Activated T-helper 1 cell treated with anti-CD3 and anti-CD28 coated beads, Interleukin-2, amount 50 U/mL, for 16 hours (primary cell): ENCODE data around the gene WWP2.
A peak's percentile ranks its signal among the peaks of the same experiment; 100 is the strongest.
"Not testable (repeated sequence)": the region's sequence is repeated elsewhere in the genome, so short reads cannot be mapped to it uniquely, and the experiment has no call there.

Source experiments
- DNase-seq, 2 donors: peaks; one replicate each; pipeline ENCODE4 v3.0.0-alpha.2; 2020; ENCODE audit warnings: low read depth in 1 of 2, low spot score in 1 of 2

The WWP2 gene

DNA sequence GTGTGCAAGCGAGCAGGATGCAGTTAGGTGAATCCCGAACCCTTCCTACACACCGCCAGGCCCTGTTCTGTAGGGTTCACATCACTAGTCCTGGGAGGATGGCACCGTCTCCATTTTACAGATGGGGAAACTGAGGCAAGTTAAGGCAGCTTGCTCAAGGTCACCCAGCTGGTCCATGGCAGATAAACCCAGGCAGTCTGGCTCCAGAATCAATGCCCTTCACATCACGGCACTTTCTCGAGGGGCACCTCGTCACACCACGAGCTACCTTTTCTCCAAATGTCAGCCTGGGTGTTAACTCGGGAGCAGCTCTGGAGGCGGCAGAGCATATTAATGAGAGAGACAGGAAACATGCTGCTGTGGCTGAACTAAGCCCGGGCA lies 16.9 kb upstream of the WWP2 start:
- no peak for DNase-seq

DNA sequence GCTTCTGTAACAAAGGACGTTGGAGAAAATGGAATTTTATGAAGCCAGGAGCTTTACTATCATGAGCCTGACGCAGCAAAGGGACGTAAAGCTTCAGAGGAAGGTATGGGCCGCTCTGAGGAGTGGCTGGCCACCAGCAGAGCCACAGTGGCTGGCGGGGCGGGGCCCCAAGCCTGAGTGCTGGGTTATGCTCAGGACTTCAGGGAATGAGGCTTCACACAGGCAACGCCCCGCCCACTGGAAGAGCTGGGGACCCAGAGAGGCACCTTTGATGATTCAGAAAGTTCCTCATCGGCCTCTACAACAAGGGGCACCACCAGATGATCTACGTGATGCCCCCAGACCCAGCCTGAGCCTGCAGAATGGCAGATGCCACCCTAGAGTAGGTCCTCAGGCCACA lies 16.2 kb upstream of the WWP2 start:
- DNase-seq: no peak

DNA sequence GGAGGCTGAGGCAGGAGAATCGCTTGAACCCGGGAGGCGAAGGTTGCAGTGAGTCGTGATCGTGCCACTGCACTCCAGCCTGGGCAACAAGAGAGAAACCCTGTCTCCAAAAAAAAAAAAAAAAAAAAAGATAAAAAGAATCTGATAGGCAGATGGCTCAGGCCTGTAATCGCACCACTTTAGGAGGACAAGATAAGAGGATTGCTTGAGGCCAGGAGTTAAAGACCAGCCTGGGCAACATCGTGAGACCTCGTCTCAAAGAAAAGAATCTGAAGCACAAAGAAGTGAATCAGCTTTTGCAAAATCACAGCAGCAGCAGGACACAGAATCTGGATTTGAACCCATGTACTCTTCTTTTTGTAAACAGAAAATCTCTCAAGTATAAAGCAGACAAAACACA lies 15.0 kb upstream of the WWP2 start:
- DNase-seq: no peak

DNA sequence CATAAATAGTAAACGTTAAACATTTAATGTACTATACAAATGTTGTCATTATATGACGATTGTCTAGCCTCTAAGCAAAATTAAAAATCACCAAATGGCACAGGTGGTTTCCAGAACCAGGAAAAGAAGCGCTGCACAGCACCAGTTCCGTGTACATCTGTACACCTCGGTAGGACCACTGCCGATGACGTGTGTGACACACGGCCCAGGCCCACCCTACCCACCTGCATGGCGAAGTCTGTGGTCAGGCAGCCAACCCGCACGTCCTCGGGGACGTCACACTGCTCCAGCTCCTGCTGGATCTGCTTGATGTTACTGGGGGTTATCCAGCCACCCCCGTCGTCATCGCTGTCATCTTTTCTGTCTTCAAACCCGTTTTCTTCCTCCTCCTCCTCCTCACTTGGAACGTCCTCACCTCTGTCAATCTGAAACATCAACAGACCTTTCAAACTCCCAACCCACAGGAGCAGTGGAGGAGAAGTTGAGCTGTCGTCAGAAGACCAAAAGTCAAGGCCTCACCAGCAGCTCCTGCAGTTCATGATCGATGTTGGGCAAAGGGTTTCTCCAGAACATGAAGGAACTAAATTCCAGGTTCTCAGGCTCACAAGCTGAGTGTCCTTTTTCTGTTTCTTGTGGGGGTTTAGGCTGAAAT lies 13.3 kb upstream of the WWP2 start:
- DNase-seq: no peak

DNA sequence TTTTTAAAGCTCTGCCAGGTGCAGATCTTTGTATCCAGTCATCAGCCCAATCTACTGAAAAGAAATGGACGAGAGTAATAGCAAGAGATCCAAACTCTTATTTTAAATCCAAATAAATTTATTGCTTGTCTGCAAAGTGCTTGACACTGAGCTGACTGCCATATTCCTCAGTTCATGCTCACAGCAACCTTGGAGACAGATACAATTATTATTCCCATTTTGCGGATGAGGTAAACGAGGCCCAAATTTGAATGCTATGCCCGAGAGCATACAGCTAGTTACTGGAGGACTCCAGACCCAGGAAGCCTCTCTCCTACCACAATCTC lies 8.0 kb upstream of the WWP2 start:
- DNase-seq: no peak

DNA sequence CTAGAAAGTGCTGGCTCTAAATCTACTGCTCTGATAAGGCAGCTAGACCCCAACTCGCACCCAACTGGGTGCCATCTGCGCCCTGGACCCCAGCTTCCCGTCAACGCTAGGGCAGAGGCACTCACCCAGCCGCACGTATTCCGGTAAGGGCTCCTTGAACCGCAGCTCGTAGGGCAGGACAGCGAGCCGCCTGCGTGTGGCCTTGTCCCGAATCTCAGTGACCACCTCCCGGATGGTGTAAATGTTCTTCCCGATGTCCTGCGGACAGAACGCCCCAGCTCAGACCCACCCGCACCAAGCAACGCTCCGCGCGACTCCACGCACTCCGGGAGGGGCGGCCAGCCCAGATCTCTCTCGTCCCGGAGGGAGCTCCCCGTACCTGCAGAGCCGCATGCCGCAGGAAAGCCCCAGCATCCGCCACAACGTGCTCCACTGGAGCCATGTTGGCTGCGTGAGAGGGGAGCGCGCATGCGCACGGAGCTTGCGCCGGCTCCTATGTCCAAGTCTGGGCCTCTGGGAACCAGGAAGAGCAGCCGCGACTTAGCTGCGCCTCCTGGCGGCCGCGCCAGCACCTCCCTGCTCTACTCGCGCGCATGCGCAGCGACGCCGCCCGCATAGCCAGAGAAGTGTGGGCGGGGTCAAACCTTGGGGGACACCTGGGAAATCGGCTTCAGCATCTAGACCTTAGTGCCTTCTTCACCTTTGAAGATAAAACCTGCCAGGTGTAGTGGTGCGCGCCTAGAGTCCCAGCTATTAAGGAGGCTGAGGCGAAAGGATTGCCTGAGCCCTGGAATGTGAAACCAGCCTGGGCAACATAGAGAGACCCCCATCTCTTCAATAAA lies 7.4 kb upstream of the WWP2 start, which contains the start of gene NOB1:
Gene NOB1 (minus strand): TSS at position 458 of the 842 bp plus-strand sequence. CDS start 16 bp downstream, at position 442.
- DNase-seq: peak; percentile 93 to 98

DNA sequence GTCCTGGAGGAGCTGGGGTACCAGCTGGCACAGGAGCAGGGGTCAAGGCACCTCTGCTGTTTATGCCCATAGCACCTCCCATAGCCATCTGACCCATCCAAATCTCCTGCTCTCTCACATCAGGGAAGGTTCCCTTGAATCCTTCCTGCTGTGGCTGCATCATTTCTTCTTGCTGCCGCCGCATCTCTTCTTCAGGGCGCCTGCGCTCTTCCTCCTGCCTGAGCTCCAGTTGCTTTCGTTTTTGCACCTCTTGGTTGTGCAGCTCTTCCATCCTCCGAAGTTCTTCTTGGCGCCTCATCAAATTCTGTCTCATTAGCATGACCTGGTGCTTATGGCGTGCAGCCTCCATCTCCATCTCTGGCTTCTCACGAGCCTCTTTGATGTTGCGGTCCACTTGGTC lies 5.4 kb upstream of the WWP2 start:
- no peak for DNase-seq

DNA sequence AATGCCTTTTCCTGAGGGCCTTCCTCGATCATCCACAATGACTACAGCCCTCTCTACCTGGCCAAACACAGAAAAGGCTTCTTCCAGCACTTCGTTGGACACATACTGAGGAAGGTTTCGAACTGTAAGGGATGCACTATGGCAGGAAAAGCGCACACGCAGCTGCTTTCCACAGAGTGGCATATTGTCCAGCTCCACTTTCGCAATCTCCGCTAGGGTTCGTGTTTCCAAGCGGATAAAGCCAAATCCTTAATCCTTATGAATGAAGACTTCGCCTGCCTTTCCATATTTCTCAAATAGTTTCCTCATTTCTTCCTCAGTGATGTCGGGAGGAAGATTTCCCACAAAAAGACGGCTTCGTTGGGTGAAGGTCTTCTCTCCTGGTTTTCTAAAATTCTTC lies 4.8 kb upstream of the WWP2 start:
- not testable (repeated sequence) for DNase-seq

DNA sequence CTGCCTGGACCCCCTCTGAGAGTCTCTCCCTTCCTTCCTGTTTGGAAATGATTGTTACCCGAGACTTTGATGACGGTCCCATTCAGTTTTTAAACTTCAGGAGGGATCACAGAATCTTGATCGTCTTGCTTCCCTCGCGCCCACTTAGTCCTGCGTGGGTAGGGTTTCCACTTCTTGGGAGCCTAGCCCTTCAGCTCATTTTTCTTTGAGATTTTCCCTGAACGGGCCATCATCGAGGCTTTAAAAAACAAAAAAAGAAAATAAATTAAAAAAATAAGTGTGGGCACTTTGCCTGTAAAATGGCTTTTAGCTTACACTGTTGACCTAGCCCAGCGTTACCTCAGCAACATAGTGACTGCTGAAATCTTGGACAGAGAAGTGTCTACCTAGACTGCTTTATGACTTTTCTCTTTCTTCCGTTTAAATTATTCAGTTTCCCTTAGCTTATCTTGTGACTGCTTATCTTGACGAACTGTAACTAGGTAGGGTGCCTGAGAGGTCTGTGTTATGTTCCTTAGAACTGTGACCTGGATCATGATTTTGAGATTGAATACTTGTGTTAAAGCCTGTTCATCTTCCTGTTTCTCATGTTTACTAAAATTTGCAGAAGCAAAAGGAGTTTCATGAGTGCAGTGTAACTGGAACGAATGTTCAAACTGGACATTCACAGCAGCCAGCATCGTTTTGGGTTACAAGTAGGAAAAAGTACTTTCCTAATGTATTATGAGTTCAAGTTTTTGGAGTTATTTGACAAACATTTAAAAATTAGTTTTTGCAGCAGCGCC lies 874 bp downstream of the WWP2 start:
- no peak for DNase-seq

DNA sequence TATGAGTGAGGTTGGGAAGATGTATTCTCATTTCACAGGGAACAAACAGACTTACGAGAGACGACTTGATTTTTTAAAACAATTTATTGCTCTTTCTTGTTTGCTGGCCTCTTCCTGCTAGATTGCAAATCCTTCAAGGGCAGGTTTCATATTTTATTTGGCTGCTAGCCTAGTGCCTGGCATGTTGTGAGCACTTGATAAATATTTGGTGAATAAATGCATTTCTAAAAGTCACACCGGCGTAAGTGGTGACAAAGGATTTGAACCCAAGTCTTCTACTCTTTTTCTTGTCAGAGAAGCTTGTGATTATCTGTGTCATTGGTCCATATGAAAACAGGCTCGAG lies 1.4 kb downstream of the WWP2 start:
- no peak for DNase-seq

DNA sequence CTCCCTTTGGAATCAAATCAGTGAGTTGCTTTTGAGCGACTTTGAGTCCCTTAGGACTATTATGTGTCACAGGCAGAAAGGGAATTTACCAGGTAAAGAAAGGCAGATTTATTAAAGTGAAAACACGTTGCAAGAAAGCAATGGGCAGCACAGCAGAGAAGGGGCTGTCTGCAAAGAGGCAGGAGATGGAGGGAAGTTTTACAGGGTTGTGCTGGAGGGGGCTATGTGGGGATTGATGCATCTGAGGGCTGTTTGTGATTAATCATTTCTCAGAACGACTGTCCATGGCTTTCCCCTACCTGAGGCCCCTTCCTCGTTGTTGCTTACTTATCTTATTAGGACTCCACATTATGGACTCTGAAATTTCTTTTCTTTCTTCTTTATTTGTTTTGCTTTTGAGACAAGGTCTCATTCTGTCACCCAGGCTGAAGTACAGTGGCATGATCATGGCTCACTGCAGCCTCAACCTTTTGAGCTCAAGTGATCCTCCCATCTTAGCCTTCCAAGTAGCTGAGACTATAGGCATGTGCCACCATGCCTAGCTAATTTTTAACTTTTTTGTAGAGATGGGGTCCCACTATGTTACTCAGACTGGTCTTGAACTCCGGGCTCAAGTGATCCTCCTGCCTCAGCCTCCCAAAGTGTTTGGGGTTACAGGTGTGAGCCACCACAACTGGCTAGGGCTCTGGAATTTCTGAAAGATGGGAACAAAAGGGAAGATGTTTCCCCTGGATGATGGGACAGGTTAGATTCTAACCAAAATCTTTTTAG lies 5.5 kb downstream of the WWP2 start:
- no peak for DNase-seq

DNA sequence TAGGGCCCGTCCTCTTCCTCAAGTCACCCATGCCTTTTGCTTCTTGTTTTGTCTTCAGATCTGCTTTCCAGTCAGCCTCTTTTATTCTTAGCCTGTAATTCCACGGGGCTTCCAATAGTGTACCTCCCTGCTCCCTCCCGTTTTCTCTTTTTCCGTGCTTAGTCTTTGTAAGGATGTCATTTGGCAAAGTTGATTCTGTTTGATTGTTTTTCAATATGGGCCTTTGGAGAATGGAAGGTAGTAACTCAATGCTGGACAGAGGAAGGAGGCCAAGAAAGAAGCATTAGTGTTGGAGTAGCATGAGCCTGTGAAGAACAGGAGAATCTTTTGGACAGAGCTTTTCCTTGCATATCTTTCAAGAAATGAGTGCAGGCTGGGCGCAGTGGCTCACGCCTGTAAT lies 6.5 kb downstream of the WWP2 start:
- no peak for DNase-seq

DNA sequence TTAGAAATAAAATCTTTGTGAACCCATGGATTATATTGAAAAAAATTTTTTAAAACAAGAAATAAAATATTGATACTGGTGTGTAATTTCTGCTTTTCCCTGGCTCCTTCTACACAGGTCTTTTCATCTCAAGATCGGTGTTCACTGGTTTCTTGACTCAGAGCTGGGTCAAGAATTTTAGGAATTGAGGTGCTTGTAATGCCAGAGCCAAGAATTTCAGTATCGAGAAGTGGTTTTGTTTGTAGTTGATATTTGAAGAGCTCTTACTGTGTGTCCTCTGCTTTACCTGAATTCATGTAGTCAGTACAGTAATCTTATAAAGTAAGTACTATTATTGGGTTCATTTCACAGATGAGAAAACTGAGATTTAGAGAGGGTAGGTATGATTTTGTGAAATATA lies 7.3 kb downstream of the WWP2 start:
- no peak for DNase-seq

DNA sequence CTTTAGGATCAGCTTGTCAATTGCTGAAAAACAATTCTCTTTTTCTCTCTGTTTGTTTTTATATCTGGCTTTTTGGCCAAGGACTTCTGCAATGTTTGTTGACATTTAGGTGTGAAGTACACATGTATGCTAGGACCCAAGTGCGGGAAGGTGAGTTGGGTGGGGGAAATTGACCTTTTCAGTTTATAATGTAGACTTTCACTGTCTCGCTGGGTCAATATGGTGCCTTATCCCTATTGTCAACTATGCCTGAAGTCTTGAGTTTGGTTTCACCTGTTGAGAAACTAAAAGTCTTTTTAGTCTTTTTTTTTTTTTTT lies 9.5 kb downstream of the WWP2 start:
- DNase-seq: no peak

DNA sequence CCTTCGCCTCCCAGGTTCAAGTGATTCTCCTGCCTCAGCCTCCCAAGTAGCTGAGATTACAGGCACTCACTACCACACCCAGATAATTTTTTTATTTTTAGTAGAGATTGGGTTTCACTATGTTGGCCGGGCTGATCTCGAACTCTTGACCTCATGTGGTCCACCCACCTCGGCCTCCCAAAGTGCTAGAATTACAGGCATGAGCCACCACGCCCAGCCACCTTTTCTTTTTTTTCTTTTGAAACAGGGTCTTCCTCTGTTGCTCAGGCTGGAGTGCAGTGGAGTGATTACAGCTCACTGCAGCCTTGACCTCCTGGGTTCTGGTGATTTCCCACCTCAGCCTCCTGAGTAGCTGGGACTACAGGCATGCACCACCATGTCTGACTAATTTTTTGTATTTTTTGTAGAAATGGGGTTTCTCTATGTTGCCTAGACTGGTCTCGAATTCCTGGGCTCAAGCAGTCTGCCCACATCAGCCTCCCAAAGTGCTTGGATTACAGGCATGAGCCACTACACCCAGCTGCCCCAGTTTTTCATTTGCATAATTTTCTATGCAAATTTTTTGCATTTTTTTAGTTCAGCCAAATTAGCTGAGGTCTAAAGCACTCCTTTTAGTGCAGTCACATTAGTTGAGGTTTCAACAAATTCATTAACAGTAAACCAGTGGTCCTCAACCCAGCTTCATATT lies 11.3 kb downstream of the WWP2 start:
- no peak for DNase-seq

DNA sequence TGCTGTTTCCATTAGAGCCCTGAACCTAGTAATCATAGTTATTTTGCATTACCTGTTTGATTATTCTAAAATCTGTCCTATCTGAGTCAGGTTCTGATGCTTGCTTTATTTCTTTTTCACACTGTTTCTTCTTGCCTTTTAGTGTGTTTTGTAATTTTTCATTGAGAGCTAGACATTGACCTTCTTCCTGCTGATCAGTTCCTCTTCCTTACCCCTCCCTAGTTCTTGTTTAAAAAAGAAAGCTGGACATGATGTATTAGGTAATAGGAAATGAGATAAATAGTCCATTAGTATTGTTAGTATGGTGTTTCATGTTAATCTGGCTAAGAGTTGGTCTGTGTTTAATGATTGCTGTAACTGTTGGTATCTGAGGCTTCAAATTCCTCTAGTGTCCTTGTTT lies 13.4 kb downstream of the WWP2 start:
- DNase-seq: no peak

DNA sequence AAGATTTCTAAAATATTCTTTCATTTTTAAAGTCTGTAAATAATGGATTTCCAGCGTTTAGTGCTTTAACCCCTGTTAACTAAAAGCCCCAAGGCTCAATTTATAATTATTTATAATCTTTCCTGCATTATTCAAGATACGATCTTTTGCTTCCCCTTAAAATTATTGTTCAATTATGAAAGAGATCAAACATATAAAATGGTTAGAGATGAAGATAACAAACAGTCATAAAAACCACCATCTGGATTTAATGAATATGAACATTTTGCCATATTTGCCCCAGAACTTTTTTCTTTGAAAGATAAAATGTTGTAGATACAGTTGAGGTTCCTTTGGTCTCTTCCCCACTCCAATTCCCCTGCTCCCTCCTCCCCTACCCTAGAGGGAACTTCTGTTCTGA lies 17.6 kb downstream of the WWP2 start:
- DNase-seq: no peak

DNA sequence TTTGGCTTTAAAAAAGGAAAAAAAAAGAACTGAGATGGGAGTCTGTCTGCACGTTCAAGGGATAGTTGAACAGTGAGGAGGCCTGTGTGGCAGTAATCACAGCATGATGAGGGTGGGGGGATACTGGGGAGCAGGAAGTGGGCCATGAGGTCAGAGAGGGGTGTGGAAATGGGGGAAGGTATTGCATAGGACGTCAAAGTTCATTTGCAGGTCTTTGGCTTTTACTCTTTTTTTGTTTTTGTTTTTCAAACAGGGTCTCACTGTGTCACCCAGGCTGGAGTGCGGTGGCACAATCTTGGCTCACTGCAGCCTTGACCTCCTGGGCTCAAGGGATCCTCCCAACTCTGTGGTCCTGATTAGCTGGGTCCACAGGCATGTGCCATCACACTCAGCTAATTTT lies 19.0 kb downstream of the WWP2 start:
- DNase-seq: no peak

DNA sequence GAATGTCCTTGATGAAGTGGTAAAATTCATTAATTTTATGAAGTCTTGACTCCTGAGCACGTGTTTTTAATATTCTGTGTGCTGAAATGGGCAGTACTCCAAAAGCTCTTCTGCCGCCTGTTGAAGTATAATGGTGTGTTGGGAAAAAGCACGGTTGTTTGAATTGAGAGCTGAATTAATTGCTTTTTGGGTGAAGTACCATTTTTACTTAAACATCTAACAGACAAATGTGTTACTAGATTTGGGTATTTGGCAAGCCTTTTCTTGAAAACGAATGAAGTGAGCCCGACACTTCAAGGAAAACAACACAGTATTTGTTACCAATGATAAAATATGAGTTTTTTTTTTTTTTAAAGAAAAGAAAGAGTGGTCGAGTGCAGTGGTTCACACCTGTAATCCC lies 22.5 kb downstream of the WWP2 start:
- DNase-seq: no peak

DNA sequence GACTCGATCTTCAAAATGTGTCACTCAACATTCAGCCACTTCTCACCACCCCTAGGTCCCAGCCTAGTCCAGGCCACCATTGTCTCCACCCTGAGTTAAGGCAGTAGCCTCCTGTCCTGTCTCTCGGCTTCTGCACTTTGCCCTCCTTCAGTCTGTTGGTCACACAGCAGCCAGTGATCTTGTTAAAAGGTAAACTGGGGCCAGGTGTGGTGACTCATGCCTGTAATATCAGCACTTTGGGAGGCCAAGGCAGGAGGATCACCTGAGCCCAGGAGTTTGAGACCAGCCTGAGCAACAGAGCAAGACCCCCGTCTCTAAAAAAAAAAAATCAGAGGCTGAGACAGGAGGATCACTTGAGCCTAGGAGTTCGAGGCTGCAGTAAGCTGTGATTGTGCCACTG lies 25.8 kb downstream of the WWP2 start:
- DNase-seq: no peak

DNA sequence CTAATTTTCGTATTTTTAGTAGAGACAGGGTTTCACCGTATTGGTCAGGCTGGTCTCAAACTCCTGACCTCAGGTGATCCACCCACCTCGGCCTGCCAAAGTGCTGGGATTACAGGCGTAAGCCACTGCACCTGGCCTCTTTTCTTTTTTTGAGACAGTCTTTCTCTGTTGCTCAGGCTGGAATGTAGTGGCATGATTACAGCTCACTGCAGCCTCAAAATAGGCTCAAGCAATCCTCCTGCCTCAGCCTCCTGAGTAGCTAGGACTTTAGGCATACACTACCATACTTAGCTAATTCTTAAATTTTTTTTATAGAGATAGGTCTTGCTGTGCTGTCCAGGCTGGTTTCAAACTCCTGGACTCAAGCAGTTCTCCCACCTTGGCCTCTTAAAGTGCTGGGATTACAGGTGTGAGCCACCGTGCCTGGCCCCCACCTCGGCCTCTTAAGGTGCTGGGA lies 29.3 kb downstream of the WWP2 start:
- DNase-seq: not testable (repeated sequence)
